GM18909 (cell line): Measurements from ENCODE around the gene GTF2IRD1.
"Not testable (repeated sequence)": the region's sequence is repeated elsewhere in the genome, so short reads cannot be mapped to it uniquely, and the experiment has no call there.

Experiments
- ATAC-seq: cut with Tn5 transposase; IDR thresholded peaks from one replicate; pipeline ENCODE4 v1.9.1; 2021; ENCODE audit warnings: mild to moderate bottlenecking; ENCODE audit not compliant: unreplicated experiment, poor library complexity

GTF2IRD1 gene

DNA sequence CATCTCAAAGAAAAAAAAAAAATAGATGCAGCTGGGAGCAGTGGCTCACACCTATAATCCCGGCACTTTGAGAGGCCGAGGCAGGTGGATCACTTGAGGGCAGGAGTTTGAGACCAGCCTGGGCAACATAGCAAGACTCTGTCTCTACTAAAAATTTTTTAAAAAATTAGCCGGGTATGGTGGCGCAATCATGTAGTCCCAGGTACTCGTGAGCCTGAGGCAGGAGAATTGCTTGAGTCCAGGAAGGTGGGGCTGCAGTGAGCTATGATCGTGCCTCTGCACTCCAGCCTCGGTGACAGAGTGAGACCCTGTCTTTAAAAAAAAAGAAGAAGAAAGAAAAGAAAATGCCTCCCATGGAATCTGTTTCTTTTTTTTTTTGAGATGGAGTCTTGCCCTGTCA is 31.9 kb downstream of the GTF2IRD1 start:
- no peak for ATAC-seq

GRCh38 chr7:74488518-74489030 is 34.9 kb downstream of the GTF2IRD1 start:
- ATAC-seq, result not testable (repeated sequence)

GRCh38 chr7:74489997-74490945 is 36.6 kb downstream of the GTF2IRD1 start:
- ATAC-seq, result no peak

- not testable (repeated sequence) for ATAC-seq
Measured at GRCh38 chr7:74491490-74491889, 37.8 kb downstream of the GTF2IRD1 start.

DNA sequence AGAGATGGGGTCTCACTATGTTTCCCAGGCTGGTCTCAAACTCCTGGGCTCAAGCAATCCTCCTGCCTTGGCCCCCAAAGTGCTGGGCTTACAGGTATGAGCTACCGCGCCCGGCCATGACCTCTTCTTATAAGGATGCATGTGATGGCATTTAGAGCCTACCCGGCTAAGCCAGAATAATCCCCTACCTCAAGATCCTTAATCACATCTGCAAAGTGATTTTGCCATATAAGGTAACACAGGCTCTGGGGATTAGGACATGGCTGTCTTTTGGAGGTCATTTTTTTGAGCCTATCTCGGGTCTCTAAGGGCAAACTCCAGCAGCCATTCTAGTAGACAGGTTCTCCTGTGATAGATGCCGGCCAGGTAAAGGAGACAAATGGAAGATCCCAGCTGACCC is 39.6 kb downstream of the GTF2IRD1 start:
- no peak for ATAC-seq

DNA sequence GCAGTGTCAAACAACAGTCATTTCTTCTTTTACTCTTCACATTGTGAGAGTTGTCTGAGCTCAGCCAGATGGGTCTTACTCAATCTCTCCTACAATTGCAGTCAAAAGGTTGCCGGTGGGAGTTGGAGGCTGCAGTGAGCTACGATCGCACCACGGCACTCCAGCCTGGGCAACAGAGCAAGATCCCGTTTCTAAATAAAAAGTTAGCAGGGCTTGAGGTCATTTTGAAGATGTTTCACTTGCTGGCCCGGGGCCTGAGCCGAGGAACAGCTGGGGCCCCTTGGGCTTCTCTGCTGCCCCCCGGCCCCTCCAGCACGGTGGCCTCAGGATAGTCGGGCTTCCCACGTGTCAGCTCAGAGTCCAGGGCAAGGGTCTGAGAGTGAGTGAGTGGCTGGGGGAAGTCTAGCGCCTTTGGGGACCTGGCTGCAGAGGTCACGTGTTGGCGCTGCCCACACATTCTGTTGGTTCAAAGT is 40.4 kb downstream of the GTF2IRD1 start:
- ATAC-seq, result no peak

DNA sequence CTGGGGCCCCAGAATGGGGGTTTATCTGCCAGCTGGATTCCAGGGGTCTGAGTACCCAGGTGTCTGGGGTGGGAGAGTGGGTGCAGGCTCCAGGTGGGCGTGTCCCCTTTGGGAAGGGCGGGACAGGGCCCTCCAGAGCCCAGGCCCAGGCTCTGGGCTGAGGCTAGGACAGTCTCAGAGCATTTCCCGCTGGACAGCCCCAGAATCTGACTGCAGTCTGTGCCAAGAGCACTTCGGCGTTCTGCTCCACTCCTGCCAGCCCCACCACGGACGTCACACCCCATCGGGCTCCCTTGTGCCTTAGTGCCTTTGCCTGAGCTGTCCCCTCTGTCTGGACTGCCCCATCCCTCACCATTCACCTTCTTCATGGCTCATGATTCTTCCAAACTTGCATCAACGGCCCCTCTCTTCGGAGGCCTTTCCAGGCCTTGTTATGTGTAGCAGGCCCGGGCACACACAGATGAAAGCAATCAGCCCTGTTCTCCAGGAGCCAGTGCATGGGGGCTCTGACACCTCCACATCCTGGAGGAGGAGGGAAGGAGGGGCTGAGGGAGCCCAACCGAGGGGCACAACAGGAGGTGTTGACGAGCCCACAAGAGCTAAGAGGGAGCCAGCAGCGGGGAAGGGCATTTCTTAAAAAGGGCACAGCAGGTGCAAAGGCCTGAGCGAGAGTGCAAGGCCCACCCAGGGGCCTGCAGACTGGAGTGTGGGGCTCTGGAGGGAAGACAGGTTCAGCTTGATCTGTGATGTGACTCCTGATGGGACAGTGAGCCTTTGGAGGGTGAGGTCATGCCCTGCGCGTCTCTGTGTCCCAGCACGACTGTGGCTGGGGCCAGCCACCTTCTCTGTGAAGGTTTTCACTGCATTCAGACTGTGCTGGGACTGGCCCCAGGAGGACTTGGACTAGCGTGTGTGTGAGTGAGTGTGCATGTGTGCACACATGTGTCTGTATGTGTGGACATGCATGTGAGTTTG is 41.7 kb downstream of the GTF2IRD1 start:
- ATAC-seq, result no peak

GRCh38 chr7:74496272-74496671 is 42.6 kb downstream of the GTF2IRD1 start:
- no peak for ATAC-seq

DNA sequence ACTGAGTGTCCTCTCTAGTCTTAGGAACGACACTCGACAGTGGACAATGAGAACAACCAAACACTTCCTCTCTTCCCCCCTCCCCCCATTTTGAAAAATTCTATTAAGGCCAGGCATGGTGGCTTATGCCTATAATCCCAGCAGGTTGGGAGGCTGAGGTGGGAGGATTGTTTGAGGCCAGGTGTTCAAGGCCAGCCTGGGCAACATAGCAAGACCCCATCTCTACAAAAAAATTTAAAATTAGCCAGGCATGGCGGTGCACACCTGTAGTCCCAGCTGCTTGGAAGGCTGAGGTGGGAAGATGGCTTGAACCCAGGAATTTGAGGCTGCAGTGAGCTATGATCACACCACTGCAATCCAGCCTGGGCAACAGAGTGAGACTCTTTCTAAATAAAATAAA is 43.1 kb downstream of the GTF2IRD1 start:
- not testable (repeated sequence) for ATAC-seq

- no peak for ATAC-seq
Measured at GRCh38 chr7:74498354-74498753, 44.6 kb downstream of the GTF2IRD1 start.

GRCh38 chr7:74498996-74499834 is 45.5 kb downstream of the GTF2IRD1 start:
- ATAC-seq, result no peak

GRCh38 chr7:74499835-74500388 is 46.2 kb downstream of the GTF2IRD1 start:
- ATAC-seq, result no peak

DNA sequence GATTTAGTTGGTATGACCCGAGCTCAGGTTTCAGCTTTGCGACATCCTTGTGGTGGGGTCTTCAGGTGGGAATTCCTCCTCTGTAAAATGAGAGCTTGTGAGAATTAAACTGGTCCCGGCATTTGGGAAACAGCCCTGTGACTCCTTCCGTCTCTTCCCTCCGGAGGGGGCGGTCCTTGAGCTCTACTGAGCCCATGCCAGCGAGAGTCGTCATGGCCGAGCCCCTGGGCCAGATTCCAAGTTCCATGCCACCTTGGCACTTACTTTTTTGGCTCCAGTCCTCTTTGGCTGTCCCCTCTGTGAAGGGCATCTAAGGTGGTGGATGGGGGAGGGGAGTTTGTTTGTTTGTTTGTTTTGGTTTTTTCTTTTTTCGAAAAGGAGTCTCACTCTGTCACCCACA is 47.6 kb downstream of the GTF2IRD1 start:
- ATAC-seq, result no peak

DNA sequence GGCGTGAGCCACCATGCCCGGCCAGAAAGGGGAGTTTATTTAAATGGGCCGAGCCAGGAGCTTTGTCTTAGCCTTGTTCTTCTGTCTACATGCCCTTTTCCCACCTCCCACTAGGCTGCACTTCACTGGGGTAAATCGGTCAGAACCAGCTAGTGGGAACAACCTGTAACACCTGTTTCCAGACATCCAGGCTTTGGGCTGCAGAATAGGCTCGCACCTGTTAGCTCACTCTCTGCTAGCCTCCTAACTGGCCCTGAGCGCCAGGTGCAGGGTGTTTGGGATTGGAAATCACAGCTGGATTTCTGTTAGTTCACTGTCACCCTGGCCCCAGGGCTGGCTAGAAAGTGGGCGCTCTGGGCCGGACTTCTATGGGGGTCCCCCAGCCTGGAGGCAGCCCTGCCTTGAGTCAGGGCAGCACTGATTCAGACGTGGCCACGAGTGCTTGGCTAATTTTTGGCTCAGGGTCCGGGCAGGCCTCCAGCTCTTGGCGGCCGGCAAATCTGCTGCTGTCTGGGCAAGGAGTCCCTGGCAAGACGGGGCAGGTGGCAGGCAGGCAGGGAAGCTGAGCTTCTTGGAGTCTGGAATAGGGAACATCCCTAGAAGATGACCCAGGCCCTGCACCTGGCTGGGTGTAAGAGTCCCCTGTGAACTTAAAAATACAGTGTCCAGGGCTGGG is 48.6 kb downstream of the GTF2IRD1 start:
- ATAC-seq, result no peak

- no peak for ATAC-seq
Measured at GRCh38 chr7:74503061-74503460, 49.4 kb downstream of the GTF2IRD1 start.

GRCh38 chr7:74503943-74504342 is 50.2 kb downstream of the GTF2IRD1 start:
- no peak for ATAC-seq

DNA sequence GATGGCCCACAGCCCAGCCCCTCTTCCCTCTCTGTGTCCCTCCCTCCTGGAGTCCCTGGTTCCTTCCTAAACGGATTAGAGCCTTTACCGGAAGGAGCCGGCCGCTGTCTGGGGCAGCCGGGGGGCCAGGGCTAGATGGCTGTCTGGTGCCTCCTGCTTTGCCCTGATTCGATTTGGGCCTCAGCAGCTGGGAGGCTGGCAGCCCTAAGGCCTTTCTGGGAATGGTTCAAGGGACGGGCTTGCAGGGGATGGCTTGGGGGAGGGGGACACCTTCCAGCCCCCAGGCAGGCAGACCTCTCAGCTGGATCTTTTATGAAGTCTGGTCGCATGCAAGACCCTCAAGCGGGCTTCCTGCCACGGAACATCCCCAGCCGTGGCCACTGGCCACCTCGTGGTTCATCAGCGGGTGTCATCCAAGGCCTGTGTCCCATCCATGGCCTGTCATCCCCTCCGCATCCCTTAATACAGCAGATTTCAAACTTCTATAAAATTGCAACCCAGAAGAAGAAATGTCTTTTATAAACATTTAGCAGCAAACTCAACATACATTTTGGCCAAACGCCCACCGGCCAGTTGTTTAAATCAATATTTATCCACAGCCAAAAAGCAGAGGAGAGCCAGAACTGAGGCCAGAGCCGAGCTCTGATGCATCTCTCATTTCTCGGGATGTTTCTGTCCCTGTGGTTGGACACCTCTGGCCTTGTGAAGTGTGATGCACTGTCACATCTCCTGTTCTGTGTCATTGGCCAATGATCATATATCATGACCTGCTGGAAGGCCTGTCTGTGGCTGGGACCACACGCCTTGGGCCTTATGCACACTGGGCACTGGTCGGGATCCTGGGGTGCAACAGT is 52.0 kb downstream of the GTF2IRD1 start:
- ATAC-seq, result no peak

- ATAC-seq, result no peak
Measured at GRCh38 chr7:74506325-74506724, 52.6 kb downstream of the GTF2IRD1 start.
